Choroid plexus epithelial cell (primary cell): Measurements from ENCODE around the gene RYR2.
"Not testable (repeated sequence)": the region's sequence is repeated elsewhere in the genome, so short reads cannot be mapped to it uniquely, and the experiment has no call there.

Source experiments
- DNase-seq: peaks from one replicate; pipeline ENCODE4 v3.0.0-alpha.2; 2010; ENCODE audit warnings: low read depth
- H3K4me3 ChIP-seq: 2 replicates; pipeline ENCODE4 v1.5.1; 2011; ENCODE audit warnings: low read depth, mild to moderate bottlenecking, control low read depth, low read length, moderate library complexity
- CTCF ChIP-seq: conservative IDR thresholded peaks from 2 replicates; pipeline ENCODE4 v1.5.1; 2011; ENCODE audit warnings: low read depth, mild to moderate bottlenecking, control low read depth, inconsistent platforms, low read length, moderate library complexity

RYR2 gene

GRCh38 chr1:237841485-237841884 is 799.5 kb downstream of the RYR2 start:
- no peak for TF ChIP-seq CTCF
- DNase-seq = no peak
- H3K4me3 ChIP-seq = no peak overlapping the region

GRCh38 chr1:237843516-237843915 is 801.5 kb downstream of the RYR2 start:
- not testable (repeated sequence) for H3K4me3 ChIP-seq, DNase-seq

- H3K4me3 ChIP-seq = no peak overlapping the region
- TF ChIP-seq CTCF = peak; percentile 60
- peak; percentile 48 for DNase-seq
Observed at GRCh38 chr1:237851210-237851845, 809.3 kb downstream of the RYR2 start.

- no peak for DNase-seq
- H3K4me3 ChIP-seq = no peak overlapping the region
- no peak for TF ChIP-seq CTCF
Observed at GRCh38 chr1:237852342-237852741, 810.4 kb downstream of the RYR2 start.

GRCh38 chr1:237857455-237857854 is 815.5 kb downstream of the RYR2 start:
- no peak for TF ChIP-seq CTCF
- H3K4me3 ChIP-seq = no peak overlapping the region
- no peak for DNase-seq

- no peak overlapping the region for H3K4me3 ChIP-seq
- TF ChIP-seq CTCF = no peak
- DNase-seq = no peak
Observed at GRCh38 chr1:237858992-237859391, 817.0 kb downstream of the RYR2 start.

- no peak for DNase-seq
- H3K4me3 ChIP-seq = no peak overlapping the region
- TF ChIP-seq CTCF = no peak
Observed at GRCh38 chr1:237861944-237862343, 820.0 kb downstream of the RYR2 start.
